ENCODE data around the gene FAM131A.
A peak's percentile ranks its signal among the peaks of the same experiment; 100 is the strongest.

Gene FAM131A

DNA sequence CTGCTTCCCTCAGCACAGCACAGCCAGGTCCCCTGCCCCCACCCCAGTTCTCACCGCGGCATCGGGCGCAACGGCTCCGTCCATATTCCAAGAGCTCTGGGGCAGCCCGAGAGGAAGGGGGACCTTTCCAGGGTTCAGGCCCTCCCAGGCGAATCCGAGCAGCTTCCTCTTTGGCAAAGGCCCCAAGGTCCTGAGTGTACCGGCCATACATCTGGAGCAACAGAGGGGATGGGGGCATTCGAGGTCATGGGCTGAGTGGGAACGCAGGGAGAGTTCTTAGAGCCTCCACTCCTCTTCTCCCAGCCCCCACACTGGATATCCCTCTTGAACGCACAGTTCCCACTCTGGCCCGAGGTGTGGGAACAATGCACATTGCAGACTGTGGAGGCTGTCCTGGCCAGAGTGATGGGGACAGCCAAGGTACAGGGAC, 21.5 kb downstream of the FAM131A start:
- DNase-seq, result no peak

GRCh38 chr3:184359610-184360009, 22.2 kb downstream of the FAM131A start:
- no peak for DNase-seq

DNA sequence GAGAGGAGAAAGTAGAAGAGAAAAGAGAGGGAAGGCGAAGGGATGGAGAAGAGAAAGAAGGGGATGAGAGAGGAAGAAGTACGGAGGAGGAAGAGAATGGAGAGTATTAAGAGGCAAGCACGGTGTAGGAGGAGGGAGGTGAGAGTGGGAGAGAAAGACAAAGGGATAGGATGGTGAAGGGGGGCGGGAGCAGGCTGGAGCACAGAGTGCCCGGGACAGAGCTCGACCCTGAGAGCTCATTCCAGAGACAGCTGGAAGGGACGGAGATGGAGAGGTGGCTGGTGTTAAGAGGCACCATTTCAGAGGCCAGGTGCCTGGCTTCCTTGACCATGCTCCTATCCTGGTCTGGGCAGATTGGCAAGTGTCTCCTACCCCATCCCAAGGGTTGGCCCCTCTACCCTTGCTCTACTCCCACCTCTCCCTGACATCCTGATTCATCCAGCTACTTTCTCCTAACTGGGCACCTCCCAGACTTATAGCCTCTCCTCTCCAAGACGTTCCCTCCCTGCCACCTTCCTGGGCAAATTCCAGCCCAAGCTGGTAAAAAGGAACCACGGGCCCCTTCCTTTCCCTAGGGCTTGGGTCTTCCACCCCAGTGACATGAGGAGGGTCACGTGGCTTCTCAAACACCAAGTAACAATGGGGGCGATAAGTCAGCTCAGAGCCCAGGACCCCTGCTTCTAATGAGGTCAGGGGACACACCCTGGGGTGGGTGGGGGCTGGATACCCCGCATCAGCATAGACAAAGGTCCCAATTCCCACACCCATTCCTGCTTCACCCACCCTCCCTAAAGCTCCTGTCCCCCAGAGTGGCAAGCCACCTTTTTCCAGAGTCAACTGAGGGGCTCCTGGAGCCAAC, 22.9 kb downstream of the FAM131A start:
- no peak for DNase-seq

DNA sequence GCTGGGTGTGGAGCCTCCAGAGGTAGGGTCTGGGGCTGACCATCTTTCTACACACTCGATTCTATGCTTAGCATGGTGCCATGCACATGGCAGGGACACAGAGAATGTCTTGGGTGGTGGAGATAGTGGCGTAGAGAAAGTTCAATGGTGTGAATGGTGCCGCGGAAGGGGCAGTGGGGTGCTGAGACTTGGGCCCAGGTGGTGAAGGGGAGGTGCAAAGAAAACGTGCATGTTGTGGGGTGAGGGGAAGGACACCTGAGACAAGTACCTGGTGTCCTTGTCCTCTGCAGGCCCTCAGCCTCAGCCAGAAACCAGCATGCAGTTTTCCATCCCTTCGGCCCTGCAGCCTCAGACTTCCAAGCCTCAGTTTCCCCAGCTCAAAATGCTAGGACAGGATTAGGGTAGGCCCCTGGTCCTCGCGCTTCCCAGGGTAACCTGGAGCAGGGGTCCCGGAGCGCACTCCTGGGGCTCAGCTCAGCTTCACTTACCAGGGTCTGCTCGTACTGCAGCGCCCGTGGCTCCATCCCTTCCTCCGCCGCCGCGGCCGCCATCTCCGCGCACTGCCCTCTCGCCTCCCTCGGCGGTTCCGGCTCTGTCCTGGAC, 23.6 kb downstream of the FAM131A start:
- no peak for DNase-seq

- DNase-seq, result peak; percentile 47 to 52
These were observed 24.1 kb downstream of the FAM131A start, which contains the start of the genes CLCN2 and POLR2H for GRCh38 chr3:184361532-184361931. Gene CLCN2, minus strand, starts transcription at chr3:184361605. Its CDS starts 126 bp downstream, at chr3:184361479. Gene POLR2H, plus strand, starts transcription at chr3:184361710. Its CDS starts 1,783 bp downstream, at chr3:184363493.

DNA sequence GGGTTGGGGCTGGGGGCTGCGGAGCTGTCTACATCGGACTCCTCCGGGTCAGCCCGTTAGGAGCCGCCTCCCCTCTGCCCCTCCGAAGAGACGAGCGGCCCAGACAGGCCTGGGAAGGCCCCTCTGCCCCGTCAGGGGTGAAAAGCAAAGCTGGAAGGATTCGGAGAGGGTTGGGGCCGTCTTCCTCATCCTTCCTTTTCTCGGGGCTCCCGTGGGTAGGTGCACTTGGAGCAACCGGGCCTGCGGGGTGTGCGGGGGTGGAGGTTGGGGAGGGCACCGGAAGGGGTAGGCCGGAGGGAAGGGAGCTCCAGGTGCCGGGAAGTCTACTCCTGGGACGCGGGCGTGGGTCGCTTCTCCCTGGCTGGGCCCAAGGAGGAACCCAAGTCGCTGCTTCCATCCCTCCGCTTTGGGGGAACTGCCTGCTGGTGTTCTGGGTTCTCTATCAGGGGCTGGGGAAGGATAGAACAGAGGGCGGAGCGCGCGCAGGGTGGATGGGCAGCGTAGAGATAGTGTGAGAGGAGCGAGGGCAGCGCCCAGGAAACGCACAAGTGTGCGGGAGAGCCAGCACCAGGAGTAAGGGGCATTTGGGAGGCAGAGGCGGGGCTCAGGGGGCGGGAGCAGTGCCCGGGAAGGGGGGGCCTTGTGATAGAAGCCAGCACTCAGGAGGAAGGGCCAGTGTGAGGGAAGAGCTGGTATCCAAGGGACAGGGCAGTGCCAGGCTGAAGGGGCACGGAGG, 24.7 kb downstream of the FAM131A start:
- peak; percentile 76 to 78 for DNase-seq

GRCh38 chr3:184362668-184363546, 25.5 kb downstream of the FAM131A start:
- peak; percentile 96 to 97 for DNase-seq

DNA sequence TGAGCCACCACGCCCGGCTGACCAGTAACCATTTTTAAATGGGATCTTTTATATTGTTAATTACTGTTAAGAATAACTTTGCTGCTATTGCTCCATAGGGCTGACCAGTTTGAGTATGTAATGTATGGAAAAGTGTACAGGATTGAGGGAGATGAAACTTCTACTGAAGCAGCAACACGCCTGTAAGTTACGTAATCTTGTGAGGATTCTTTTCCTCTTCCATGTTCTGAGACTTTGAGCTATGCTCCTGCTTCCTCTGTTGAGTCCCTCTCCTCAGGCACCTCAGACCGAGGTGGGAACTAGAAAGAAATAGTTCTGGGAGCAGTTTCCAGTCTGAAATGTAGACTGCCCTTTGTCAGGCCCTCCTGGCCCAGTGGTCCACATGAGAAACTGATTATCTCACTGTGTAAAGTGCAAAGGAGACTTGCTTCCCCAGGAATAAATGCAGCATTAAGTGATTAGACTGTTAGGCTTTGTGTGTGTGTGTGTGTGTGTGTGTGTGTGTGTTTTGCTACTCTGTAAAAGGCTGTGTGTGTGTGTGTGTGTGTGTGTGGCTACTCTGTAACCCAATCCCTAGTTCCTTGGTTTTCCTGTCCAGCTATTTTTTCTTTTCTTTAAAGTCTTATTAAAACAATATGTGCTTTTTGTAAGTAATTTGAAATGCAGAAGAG, 29.4 kb downstream of the FAM131A start:
- DNase-seq, result no peak

GRCh38 chr3:184368116-184368515, 30.7 kb downstream of the FAM131A start:
- DNase-seq, result no peak

- DNase-seq, result no peak
These were observed 31.3 kb downstream of the FAM131A start for GRCh38 chr3:184368586-184369183.

DNA sequence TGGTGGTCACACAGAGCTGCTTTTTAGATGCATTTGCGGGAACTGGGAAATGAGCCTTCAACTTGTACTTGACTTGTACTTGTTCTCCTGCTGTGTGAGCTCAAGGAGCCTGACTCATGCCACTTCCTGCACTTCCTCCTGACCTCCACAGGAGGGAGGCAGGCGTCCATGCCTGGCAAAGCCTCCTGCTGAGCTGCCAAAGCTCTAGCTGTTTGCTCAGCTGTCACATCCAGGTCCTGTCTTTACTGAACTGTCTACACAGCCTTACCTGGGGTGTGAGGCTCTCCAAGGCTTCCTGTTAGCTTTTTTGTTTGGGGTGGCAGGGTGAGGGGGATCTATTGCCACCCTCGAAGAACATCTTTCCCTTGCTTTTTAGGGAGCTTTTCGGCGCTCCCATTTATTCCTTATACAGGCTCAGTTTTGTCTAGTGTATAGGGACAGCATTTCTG, 34.2 kb downstream of the FAM131A start:
- DNase-seq, result peak; percentile 90 to 93

DNA sequence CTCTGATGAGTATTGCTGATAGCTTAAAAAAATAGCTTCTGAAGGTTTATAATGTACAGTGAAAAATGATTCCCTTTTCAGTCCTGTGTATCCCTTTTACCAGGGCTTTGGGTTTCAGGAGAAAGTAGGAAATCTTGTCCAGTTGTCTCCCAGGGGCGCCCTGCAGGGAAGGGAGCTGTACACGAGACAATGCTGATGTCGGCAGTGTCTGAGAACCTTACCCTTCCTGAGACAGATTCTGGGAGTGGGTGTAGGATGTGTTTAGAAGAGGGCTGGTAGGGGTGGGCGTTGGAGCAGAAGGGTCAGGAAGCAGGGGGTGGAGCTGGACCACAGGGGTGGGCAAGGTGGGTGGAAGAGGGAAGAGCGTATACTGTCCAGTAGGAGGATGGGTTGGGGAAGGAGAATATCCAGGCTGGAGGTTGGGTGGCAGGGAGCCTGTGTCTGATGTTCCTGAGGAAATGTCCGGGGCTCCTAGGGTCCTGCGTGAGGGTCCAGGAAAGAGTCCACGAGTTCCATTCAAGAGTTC, 35.0 kb downstream of the FAM131A start:
- no peak for DNase-seq

DNA sequence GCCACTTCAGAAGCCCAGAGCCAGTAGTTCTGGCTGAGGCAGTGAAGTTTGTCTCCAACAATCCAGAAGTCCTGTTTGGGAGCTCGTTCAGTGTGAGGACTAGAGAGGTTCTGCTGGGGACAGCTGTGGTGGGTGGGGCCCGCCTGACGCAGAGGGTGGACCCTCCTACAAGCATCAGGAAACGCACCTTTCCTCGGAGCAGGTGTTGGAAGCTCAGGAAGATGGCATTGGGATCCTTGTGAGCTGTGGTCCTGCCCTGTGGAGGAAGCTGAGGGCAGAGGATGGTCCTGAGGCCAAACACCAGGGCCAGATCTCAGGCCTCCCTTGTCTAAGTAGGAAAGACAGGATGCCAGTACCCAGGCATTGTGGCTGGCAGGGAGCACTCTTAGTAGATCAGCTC, 35.5 kb downstream of the FAM131A start:
- DNase-seq, result no peak

DNA sequence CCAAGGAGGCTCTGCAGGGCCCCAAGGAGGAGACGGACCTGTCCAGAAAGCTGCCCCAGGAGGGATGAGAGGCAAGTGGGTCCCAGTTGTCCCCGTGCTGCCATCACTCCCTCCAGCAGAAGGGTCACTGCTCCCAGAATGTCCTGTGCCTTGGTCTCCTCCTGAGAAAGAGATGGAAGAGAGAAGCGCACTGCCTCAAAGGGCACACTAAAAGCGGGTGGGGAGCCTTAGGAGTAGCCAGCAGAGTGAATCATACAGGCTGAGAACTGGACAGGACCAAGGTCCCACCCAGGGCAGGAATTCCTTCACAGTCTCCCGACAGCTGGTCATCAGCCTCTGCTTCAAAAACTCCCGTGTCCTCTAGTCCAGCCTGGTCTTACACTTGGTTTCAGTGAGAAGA, 36.0 kb downstream of the FAM131A start:
- DNase-seq, result no peak

DNA sequence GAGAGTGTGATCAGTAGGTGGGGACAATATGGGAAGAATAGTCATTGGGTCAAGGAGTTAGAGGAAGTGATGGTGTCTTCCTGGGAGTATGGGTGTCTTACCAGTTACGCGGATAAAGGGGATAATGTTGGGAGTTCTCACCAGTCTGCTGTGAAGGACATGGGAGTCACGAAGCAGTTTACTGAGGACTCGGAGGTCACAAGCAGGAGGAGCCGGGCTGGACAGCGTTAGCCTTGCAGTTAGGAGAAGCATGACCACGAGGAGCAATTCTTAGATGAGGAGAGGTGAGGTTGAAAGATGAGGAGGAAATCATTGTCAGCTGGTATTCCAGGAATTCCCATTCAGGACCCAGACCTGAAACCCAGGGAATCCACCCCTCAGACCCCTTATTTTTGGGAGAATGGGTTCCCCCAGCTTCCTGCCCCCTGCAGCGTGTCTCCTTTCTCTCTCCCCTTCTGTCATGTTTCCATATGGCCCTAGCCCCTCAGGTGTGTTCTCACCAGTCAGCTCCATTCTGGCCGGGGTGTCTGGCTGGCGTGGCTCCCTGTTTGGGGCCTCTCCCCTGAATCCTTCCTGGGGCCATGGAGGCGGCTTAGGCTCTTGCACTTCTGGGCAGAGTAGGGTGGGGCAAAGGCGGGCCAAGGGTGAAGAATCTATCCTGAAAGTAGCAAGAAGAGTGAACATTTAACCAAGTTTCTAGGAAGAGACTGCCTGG, 38.5 kb downstream of the FAM131A start:
- DNase-seq, result no peak

- no peak for DNase-seq
These were observed 40.0 kb downstream of the FAM131A start for GRCh38 chr3:184377374-184377773.

DNA sequence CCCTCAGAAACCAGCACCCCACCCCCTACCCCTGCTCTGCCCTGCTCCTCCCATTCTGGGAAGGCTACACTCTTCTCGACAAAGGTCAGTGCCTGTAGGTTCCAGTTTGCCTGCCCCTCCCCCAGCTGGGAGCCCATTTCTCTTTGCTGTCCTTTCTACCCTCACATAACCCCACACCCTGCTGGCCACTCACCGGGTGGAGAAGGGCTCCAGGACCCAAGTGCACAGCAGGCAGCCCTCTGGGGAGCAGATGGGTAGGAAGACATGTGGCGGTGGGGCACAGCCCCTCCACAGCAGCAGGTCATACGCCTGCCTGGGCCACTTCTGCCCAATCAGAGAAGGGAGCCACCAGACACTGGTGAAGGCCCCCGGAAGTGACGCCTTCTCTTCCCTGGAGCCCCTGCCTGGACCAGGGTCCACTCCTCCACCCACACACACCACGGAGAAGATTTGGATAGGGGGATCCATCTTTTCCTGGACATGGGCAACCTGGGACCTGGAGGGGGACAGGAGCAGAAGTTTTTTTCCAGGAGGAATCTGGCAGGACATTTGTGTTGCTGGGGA, 40.6 kb downstream of the FAM131A start, which contains the start of gene THPO:
Gene THPO, minus strand, starts transcription at position 326 of the 564 bp plus-strand sequence. CDS start 1,948 bp downstream, outside the sequence.
- no peak for DNase-seq

- DNase-seq, result no peak
These were observed 41.4 kb downstream of the FAM131A start for GRCh38 chr3:184378651-184379357.

All from Kasumi-1 (cell line).